OCI-LY7 (cell line): ENCODE results near the gene WDR64.

Experiments used
- EZH2phosphoT487 ChIP-seq: fragments of 200-600 bp; sonication (generic); IDR thresholded peaks from 2 replicates; pipeline ENCODE4 v1.6.1; 2018; ENCODE audit warnings: low read depth, borderline replicate concordance, mild to moderate bottlenecking, mixed run types, antibody characterized with exemption, low read length, moderate library complexity, mixed read lengths
- TF ChIP-seq, protein P1 (sequence below): fragments of 200-600 bp; sonication (generic); conservative IDR thresholded peaks from 2 replicates; pipeline ENCODE4 v1.5.1; 2014; ENCODE audit warnings: mild to moderate bottlenecking, antibody characterized with exemption, low read length, moderate library complexity, mixed read lengths

GRCh38 chr1:241742084-241742483 is 90.0 kb downstream of the WDR64 start:
- TF ChIP-seq, protein P1, sequence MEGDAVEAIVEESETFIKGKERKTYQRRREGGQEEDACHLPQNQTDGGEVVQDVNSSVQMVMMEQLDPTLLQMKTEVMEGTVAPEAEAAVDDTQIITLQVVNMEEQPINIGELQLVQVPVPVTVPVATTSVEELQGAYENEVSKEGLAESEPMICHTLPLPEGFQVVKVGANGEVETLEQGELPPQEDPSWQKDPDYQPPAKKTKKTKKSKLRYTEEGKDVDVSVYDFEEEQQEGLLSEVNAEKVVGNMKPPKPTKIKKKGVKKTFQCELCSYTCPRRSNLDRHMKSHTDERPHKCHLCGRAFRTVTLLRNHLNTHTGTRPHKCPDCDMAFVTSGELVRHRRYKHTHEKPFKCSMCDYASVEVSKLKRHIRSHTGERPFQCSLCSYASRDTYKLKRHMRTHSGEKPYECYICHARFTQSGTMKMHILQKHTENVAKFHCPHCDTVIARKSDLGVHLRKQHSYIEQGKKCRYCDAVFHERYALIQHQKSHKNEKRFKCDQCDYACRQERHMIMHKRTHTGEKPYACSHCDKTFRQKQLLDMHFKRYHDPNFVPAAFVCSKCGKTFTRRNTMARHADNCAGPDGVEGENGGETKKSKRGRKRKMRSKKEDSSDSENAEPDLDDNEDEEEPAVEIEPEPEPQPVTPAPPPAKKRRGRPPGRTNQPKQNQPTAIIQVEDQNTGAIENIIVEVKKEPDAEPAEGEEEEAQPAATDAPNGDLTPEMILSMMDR: no peak
- TF ChIP-seq EZH2phosphoT487: no peak
